Thyroid gland (tissue), 4 donors: ENCODE data around the gene IDH3G.

Experiments
- POLR2A ChIP-seq, 2 donors: fragments of 450-650 bp; IDR thresholded peaks; one replicate each; pipeline ENCODE4 v1.6.1; 2017; ENCODE audit warnings: antibody characterized with exemption in 2 of 2, mild to moderate bottlenecking in 2 of 2, moderate library complexity in 1 of 2
- TF ChIP-seq, protein P1 (sequence below), 6 experiments: fragments of 200-600 bp in 3 of 6; fragments of 450-650 bp in 3 of 6; sonication (generic) in 3 of 6; IDR thresholded peaks; one replicate each; pipeline ENCODE4 v1.5.1; 2016 to 2019; ENCODE audit warnings: antibody characterized with exemption in 6 of 6, mild to moderate bottlenecking in 2 of 6, inconsistent platforms in 1 of 6, moderate library complexity in 1 of 6

DNA sequence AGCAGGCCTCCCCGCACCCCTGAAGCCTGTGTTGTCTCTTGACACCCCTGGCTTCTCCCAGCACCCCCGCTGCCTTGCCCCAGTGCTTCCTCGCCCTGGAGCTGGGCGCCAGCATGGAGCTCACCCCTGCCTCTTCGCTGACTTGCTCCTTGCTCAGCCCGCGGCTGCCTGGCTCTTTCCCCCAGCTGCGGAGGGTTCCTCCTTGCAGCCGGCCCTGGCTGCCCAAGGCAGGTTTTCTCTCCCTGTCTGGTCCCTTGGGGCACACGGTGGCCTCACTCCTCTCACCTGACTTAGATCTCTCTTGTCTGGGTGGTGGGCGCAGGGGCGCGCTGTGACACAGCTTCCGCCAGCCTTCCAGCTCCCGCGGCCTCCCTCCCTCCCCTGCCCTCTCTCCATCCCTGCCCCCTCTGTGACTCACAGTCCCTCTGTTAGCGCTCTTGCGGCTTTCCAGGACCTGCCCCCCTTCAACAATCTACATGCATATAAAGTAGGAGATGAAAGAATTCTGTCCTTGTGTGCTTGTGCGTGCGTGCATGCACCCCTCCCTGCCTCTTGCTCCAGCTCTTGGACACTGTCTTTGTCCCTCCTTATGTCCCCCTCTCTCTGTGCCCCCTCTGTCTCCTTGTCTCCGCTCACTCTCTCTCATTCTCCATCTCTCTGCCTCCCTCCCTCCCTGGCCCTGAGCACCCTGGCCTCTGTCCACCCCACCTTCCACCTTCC lies 27.9 kb downstream of the IDH3G start:
- TF ChIP-seq, protein P1, sequence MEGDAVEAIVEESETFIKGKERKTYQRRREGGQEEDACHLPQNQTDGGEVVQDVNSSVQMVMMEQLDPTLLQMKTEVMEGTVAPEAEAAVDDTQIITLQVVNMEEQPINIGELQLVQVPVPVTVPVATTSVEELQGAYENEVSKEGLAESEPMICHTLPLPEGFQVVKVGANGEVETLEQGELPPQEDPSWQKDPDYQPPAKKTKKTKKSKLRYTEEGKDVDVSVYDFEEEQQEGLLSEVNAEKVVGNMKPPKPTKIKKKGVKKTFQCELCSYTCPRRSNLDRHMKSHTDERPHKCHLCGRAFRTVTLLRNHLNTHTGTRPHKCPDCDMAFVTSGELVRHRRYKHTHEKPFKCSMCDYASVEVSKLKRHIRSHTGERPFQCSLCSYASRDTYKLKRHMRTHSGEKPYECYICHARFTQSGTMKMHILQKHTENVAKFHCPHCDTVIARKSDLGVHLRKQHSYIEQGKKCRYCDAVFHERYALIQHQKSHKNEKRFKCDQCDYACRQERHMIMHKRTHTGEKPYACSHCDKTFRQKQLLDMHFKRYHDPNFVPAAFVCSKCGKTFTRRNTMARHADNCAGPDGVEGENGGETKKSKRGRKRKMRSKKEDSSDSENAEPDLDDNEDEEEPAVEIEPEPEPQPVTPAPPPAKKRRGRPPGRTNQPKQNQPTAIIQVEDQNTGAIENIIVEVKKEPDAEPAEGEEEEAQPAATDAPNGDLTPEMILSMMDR (IDR thresholded peaks at IDR 0.05) = no peak
- no peak for TF ChIP-seq POLR2A (IDR thresholded peaks at IDR 0.05)
